K562 (cell line): ENCODE data around the gene TAC3. TPM values are rescaled to one million over a fixed set of nuclear protein-coding genes. Genes with fewer than 3 reads are reported as not detected.

ENCODE experiments used
- ATAC-seq: fragments of 200-7000 bp; cut with Tn5 transposase; 3 replicates; pipeline ENCODE4 v1.9.1; 2020; ENCODE audit warnings: moderate library complexity
- BruUV-seq: library from RNA; stranded (reverse); fragments of 400-500 nt; replicated peaks from 2 replicates; lab custom pipeline; 2021; lab: Mats Ljungman, UMichigan
- CTCF ChIA-PET: fragments of 300-600 bp; formaldehyde crosslinking; extraction: SDS; loops from one replicate; lab custom pipeline; 2021; ENCODE audit warnings: low intra/inter-chr PET ratio; lab: Yijun Ruan, JAX
- POLR2A ChIA-PET: fragments of 300-600, 350-650 bp; sonication (Branson Sonifier 250); formaldehyde crosslinking; extraction: SDS; loops from one replicate; lab custom pipeline; 2021; ENCODE audit warnings: antibody characterized with exemption, inconsistent platforms; lab: Yijun Ruan, JAX
- DNase-seq, 4 experiments: peaks; one replicate each; pipeline versions ENCODE4 v3.0.0 to v3.0.0-alpha.2; 2011 to 2018; ENCODE audit warnings: low spot score in 3 of 4, mixed read lengths in 3 of 4; ENCODE audit errors: extremely low read depth in 1 of 4
- FAIRE-seq: peaks from 2 replicates; lab custom pipeline; 2011; peaks lifted over from hg19 to GRCh38; lab: Jason Lieb, UNC
- H2AFZ ChIP-seq: 2 replicates; pipeline ENCODE4 v1.6.0; 2011; ENCODE audit warnings: low read depth, low read length, control low read depth, inconsistent platforms
- H3K27ac ChIP-seq: fragments of 200-600 bp; 3 replicates; pipeline ENCODE4 v1.8.0; 2011; ENCODE audit warnings: low read depth, mild to moderate bottlenecking, control low read depth, inconsistent platforms, low read length, moderate library complexity, mixed read lengths; ENCODE audit errors: extremely low read depth
- H3K27me3 ChIP-seq, 2 experiments: fragments of 300-600 bp in 1 of 2; 2 replicates in 1 of 2; 3 replicates in 1 of 2; pipeline versions ENCODE4 v1.6.0 to v1.8.0; 2011; ENCODE audit warnings: inconsistent platforms in 2 of 2, low read length in 2 of 2, mild to moderate bottlenecking in 1 of 2, mixed read lengths in 1 of 2, moderate library complexity in 1 of 2; ENCODE audit not compliant: control insufficient read depth in 2 of 2, insufficient read depth in 2 of 2
- H3K36me3 ChIP-seq: fragments of 300-600 bp; 3 replicates; pipeline ENCODE4 v1.8.0; 2011; ENCODE audit warnings: mild to moderate bottlenecking, low read length, inconsistent platforms; ENCODE audit not compliant: control insufficient read depth, insufficient read depth
- H3K4me1 ChIP-seq, 2 experiments: fragments of 200-600 bp in 1 of 2; replicated peaks in 1 of 2; 2 replicates in 1 of 2; 3 replicates in 1 of 2; pipeline versions ENCODE4 v1.5.1 to v1.8.0; 2011; ENCODE audit warnings: inconsistent platforms in 2 of 2, low read length in 2 of 2, mild to moderate bottlenecking in 1 of 2, mixed read lengths in 1 of 2, moderate library complexity in 1 of 2; ENCODE audit not compliant: control insufficient read depth in 2 of 2, insufficient read depth in 2 of 2
- H3K4me2 ChIP-seq: 2 replicates; pipeline ENCODE4 v1.6.1; 2011; ENCODE audit warnings: low read length, control low read depth, inconsistent platforms, mixed read lengths; ENCODE audit not compliant: insufficient read depth
- H3K4me3 ChIP-seq: fragments of 200-600 bp; sonication (generic), shearing (Covaris generic); 2 replicates; pipeline ENCODE4 v1.5.1; 2016; ENCODE audit warnings: control low read depth, inconsistent platforms
- H3K79me2 ChIP-seq: fragments of 200-600 bp; 3 replicates; pipeline ENCODE4 v1.8.0; 2011; ENCODE audit warnings: low read length, inconsistent platforms; ENCODE audit not compliant: control insufficient read depth, insufficient read depth
- H3K9ac ChIP-seq, 2 experiments: 2 replicates each; pipeline versions ENCODE4 v1.6.0 to v1.6.1; 2011; ENCODE audit warnings: low read depth in 2 of 2, low read length in 2 of 2, control low read depth in 1 of 2, inconsistent platforms in 1 of 2, mild to moderate bottlenecking in 1 of 2, mixed read lengths in 1 of 2; ENCODE audit not compliant: insufficient read depth in 1 of 2
- H3K9me1 ChIP-seq: one replicate; pipeline ENCODE4 v1.6.0; 2011; ENCODE audit warnings: inconsistent platforms, mild to moderate bottlenecking, low read length, moderate library complexity; ENCODE audit not compliant: control insufficient read depth, insufficient read depth
- H3K9me3 ChIP-seq: replicated peaks from 2 replicates; pipeline ENCODE4 v1.5.1; 2011; ENCODE audit warnings: low read depth, low read length, inconsistent platforms; ENCODE audit not compliant: control insufficient read depth, insufficient read depth
- H4K20me1 ChIP-seq: replicated peaks from 2 replicates; pipeline ENCODE4 v1.6.1; 2011; ENCODE audit warnings: low read length, inconsistent platforms, mixed read lengths; ENCODE audit not compliant: control insufficient read depth, insufficient read depth
- ZFPM2 ChIP-seq: fragments of 250-450 bp; sonication (Bioruptor Pico); IDR thresholded peaks from 2 replicates; pipeline ENCODE4 v1.5.1; 2022; ENCODE audit warnings: mild to moderate bottlenecking
- WGBS: fragments of 100-300 bp; shearing (Covaris generic); methylation state at CpG from one replicate; pipeline ENCODE4 v1.1.6; 2016; ENCODE audit warnings: low coverage, mixed read lengths; ENCODE audit not compliant: insufficient coverage; ENCODE audit errors: missing lambda C conversion rate; 5-methylcytosine and 5-hydroxymethylcytosine counted together
- in situ Hi-C: fragments of 300-500 bp; cut with MboI; formaldehyde crosslinking; loops from 4 replicates; pipeline ENCODE4 v1.15.0; 2018; ENCODE audit warnings: inconsistent platforms, mixed read lengths
- intact Hi-C: fragments of 100-400 bp; cut with micrococcal nuclease; formaldehyde crosslinking; loops from 2 replicates; pipeline ENCODE4 v1.14.2; 2022
- polyA plus RNA-seq, 8 experiments: library from polyadenylated mRNA; depleted of rRNA in 4 of 8; stranded (reverse) in 5 of 8; unstranded in 3 of 8; fragments of >200 nt; fragmentation: Nextera tagmentation in 2 of 8; fragmentation: Illumina TruSeq in 1 of 8; extraction: Ambion mirVana in 2 of 8; extraction: Trizol in 1 of 8; gene quantifications; 2 replicates each; pipeline versions ENCODE4 v1.2.1 to v1.2.3, GENCODE V29; 2011 to 2014; ENCODE audit warnings: inconsistent platforms in 1 of 8, missing spikeins in 1 of 8
- total RNA-seq, 7 experiments: library from RNA; depleted of rRNA in 6 of 7; stranded (reverse); fragments of >200 nt in 6 of 7; fragmentation: Illumina TruSeq in 2 of 7; extraction: Trizol in 2 of 7; gene quantifications; 2 replicates each; pipeline versions ENCODE4 v1.2.1 to v1.2.3, GENCODE V29; 2011 to 2021; ENCODE audit warnings: low replicate concordance in 1 of 7
- TF ChIP-seq, protein P1 (sequence below), 3 experiments: IDR thresholded peaks in 2 of 3; conservative IDR thresholded peaks in 1 of 3; 2 replicates each; pipeline ENCODE4 v1.5.1; 2011 to 2012; ENCODE audit warnings: low read length in 3 of 3, mild to moderate bottlenecking in 3 of 3, control low read depth in 2 of 3, improper control_type of control experiment in 1 of 3, inconsistent platforms in 1 of 3, low read depth in 1 of 3, mixed read lengths in 1 of 3, moderate library complexity in 1 of 3; ENCODE audit not compliant: insufficient read depth in 2 of 3

TAC3 gene
- total and polyA plus RNA-seq, 9 of the 15 experiments (the other 6 are each of a cell fraction or from before 2014, with no cell fraction given) = 0.29 to 2.8 (median 1.4) TPM

- Histone ChIP-seq H3K27ac (no peak overlapping the region), H3K4me2 (no peak overlapping the region), H3K79me2 (no peaks in the 10 kb centered on the region), H3K27me3 (peaks cover 8 to 9% of the 10 kb centered on the region in 2 experiments; a peak in 4 of 5 replicates), H3K9me1 (no peaks in the 10 kb centered on the region), H3K9me3 (no peaks in the 10 kb centered on the region), H2AFZ (no peak overlapping the region), H3K36me3 (no peaks in the 10 kb centered on the region), H3K4me1 (peaks cover 0 to 3% of the 10 kb centered on the region in 2 experiments; a peak in 1 of 5 replicates), H3K9ac (0 out of 4 replicates have a peak overlapping the region, but pooled peaks of 1 of the 2 experiments have one; percentile 22), H4K20me1 (no peaks in the 10 kb centered on the region; the same call in 1 of the 2 replicates), H3K4me3 (no peak overlapping the region)
- no TSS peak for BruUV-seq
- intact Hi-C loops (no loop called here), in situ Hi-C loops (no loop called here)
- POLR2A ChIA-PET = interaction anchor here (0.6 to 4.9 kb wide), 8 partner anchors 13 to 671 kb away, joined by 3 to 18 read pairs (median 4); partner anchors contain the start of gene TAC3
- CTCF ChIA-PET = no interaction called here
- FAIRE-seq (no peak), ATAC-seq (peak; percentile 64), DNase-seq (peak in 2 of 4 experiments; percentile 28 to 47)
- TF ChIP-seq, protein P1, sequence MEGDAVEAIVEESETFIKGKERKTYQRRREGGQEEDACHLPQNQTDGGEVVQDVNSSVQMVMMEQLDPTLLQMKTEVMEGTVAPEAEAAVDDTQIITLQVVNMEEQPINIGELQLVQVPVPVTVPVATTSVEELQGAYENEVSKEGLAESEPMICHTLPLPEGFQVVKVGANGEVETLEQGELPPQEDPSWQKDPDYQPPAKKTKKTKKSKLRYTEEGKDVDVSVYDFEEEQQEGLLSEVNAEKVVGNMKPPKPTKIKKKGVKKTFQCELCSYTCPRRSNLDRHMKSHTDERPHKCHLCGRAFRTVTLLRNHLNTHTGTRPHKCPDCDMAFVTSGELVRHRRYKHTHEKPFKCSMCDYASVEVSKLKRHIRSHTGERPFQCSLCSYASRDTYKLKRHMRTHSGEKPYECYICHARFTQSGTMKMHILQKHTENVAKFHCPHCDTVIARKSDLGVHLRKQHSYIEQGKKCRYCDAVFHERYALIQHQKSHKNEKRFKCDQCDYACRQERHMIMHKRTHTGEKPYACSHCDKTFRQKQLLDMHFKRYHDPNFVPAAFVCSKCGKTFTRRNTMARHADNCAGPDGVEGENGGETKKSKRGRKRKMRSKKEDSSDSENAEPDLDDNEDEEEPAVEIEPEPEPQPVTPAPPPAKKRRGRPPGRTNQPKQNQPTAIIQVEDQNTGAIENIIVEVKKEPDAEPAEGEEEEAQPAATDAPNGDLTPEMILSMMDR (IDR thresholded peaks at IDR 0.05 in 2 of 3, conservative IDR thresholded peaks at IDR 0.05 in 1 of 3; ENCODE audit: insufficient read depth in 2 of 3, low read depth in 1 of 3, low read length in 3 of 3) = 0 out of 6 replicates have a peak, but pooled peaks of 1 of the 3 experiments have one; percentile 4
- no peak for TF ChIP-seq ZFPM2 (CRISPR knock-in tag)
- WGBS = 67% methylated on average over 1 of the region's 1 CpG
Measured at GRCh38 chr12:57048423-57049118, 32.2 kb upstream of the TAC3 start.
